BE2C (cell line): Measurements from ENCODE around the gene SLC25A19.
"Not testable (repeated sequence)": the region's sequence is repeated elsewhere in the genome, so short reads cannot be mapped to it uniquely, and the experiment has no call there.

Source experiments
- DNase-seq: peaks from one replicate; pipeline ENCODE4 v3.0.0-alpha.2; 2020
- H3K27me3 ChIP-seq: fragments of 250-450 bp; sonication (Bioruptor Pico); 2 replicates; pipeline ENCODE4 v1.5.1; 2020; ENCODE audit warnings: mild to moderate bottlenecking
- H3K36me3 ChIP-seq: fragments of 250-450 bp; sonication (Bioruptor Pico); 2 replicates; pipeline ENCODE4 v1.5.1; 2020; ENCODE audit warnings: mild to moderate bottlenecking
- H3K4me1 ChIP-seq: fragments of 250-450 bp; sonication (Bioruptor Pico); 2 replicates; pipeline ENCODE4 v1.5.1; 2020
- H3K4me3 ChIP-seq: 2 replicates; pipeline ENCODE4 v1.5.1; 2011; ENCODE audit warnings: low read depth, low read length
- H3K9me3 ChIP-seq: fragments of 250-450 bp; sonication (Bioruptor Pico); 2 replicates; pipeline ENCODE4 v1.5.1; 2020
- TF ChIP-seq, protein P1 (sequence below): IDR thresholded peaks from 2 replicates; pipeline ENCODE4 v1.5.1; 2012; ENCODE audit warnings: mild to moderate bottlenecking, low read depth, low read length

SLC25A19 gene

DNA sequence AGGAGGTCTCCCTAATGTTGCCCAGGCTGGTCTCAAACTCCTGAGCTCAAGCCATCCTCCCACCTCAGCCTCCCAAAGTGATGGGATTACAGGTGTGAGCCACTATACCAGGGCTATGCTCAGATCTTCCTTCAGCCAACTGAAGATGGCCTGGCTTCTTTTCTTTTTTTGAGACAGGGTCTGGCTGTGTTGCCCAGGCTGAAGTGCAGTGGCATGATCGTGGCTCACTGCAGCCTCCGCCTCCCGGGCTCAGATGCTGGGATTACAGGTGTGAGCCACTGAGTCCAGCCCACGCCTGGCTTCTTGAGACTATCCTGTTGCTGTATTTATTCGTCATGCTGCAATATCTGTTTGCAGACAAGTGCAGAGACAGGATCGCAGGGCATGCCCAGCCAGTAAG is 4.1 kb downstream of the SLC25A19 start:
- H3K4me1 ChIP-seq, result no peaks in the 10 kb centered on the region
- H3K27me3 ChIP-seq, result no peaks in the 10 kb centered on the region
- DNase-seq, result no peak
- H3K36me3 ChIP-seq, result peaks cover 26% of the 10 kb centered on the region
- H3K4me3 ChIP-seq, result no peak overlapping the region
- no peaks in the 10 kb centered on the region for H3K9me3 ChIP-seq
- TF ChIP-seq, protein P1, sequence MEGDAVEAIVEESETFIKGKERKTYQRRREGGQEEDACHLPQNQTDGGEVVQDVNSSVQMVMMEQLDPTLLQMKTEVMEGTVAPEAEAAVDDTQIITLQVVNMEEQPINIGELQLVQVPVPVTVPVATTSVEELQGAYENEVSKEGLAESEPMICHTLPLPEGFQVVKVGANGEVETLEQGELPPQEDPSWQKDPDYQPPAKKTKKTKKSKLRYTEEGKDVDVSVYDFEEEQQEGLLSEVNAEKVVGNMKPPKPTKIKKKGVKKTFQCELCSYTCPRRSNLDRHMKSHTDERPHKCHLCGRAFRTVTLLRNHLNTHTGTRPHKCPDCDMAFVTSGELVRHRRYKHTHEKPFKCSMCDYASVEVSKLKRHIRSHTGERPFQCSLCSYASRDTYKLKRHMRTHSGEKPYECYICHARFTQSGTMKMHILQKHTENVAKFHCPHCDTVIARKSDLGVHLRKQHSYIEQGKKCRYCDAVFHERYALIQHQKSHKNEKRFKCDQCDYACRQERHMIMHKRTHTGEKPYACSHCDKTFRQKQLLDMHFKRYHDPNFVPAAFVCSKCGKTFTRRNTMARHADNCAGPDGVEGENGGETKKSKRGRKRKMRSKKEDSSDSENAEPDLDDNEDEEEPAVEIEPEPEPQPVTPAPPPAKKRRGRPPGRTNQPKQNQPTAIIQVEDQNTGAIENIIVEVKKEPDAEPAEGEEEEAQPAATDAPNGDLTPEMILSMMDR, result no peak

DNA sequence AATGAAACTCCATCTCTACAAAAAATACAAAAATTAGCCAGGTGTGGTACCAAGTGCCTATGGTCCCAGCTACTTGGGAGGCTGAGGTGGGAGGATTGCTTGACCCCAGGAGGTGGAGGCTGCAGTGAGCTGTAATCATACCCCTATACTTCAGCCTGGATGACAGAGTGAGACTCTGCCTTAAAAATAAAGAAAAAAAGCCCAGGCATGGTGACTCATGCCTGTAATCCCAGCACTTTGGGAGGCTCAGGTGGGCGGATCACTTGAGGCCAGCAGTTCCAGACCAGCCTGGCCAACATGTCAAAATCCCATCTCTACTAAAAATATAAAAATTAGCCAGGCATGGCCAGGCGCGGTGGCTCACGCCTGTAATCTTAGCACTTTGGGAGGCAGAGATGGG is 9.0 kb downstream of the SLC25A19 start:
- H3K4me1 ChIP-seq, H3K27me3 ChIP-seq, H3K4me3 ChIP-seq, DNase-seq, H3K9me3 ChIP-seq: not testable (repeated sequence)
- peaks cover 16% of the 10 kb centered on the region for H3K36me3 ChIP-seq

DNA sequence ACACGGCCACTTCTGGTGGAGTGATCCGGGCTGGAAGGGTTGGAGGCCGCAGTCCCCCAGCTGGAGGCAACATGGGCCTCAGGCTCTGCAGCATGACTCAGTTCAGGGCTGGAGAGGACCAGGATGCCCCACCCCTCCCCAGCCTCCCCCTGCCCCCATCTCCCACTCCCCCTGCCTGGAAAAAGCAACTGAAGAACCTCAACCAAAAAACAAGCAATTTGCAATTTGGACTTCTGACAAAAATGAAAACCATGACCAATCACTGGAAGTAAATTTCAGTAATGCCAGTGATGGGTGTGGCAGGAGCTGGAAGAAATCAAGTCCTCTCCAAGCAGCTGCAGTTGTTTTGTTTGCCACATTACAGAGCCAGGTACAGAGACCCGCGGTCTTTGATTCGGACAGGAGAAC is 11.6 kb downstream of the SLC25A19 start:
- no peak overlapping the region for H3K4me3 ChIP-seq
- no peak for DNase-seq
- H3K27me3 ChIP-seq, result no peaks in the 10 kb centered on the region
- peaks cover 14% of the 10 kb centered on the region for H3K4me1 ChIP-seq
- TF ChIP-seq, protein P1, result no peak
- H3K9me3 ChIP-seq, result no peaks in the 10 kb centered on the region
- H3K36me3 ChIP-seq, result peaks cover 23% of the 10 kb centered on the region

DNA sequence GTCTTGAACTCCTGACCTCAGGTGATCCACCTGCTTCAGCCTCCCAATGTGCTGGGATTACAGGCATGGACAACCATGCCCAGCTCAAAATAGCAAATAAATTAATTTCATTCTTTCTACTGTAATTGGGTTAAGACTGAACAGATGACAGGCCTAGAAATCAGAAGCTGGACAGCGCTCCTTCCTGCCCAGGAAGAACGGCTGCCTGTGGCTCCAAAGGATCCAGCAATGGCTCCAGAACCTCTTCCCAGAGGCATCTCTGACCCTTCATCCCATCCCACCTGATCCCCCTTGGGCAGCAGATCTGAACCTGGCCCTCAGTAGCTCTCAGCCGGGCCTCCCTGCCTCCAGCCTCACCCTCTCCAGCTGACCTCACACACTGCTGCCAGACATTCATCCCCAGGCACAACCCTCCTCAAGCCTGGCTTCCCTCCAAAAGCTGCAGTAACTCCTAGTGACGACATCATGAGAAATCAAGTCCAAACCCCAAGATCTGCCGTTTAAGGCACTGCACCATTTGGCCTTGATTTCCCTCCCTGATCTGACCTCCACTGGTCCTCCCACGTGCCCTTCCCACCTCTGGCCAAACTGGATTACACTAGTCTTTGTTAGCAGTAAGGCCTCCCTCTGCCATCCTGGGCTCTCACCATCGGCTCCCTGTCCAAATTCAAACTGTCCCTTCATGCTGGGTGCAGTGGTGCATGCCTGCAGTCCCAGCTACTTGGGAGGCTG is 15.1 kb downstream of the SLC25A19 start:
- Histone ChIP-seq H3K4me3 (no peak overlapping the region), H3K27me3 (no peaks in the 10 kb centered on the region), H3K9me3 (no peaks in the 10 kb centered on the region), H3K36me3 (peaks cover 19% of the 10 kb centered on the region), H3K4me1 (peaks cover 19% of the 10 kb centered on the region)
- TF ChIP-seq, protein P1, result no peak
- DNase-seq, result peak; percentile 56

DNA sequence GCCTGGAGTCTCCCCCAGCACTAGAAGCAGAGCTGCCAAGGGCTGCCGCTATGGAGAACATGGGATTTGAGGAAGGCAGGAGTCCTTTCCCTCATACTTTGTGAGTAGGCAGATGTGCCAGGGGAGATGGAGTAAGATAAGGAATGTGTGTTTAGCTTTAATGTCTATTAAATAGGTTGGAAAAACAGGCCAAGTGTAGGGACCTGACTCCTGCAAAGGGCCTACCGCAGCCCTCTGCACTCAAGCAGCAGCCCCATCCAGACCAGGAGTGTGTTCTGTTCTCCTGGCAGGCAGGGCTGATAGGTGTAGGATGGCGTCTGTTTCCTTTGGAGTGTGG is 16.4 kb downstream of the SLC25A19 start:
- Histone ChIP-seq H3K4me3 (peak overlapping the region; percentile 85), H3K9me3 (no peaks in the 10 kb centered on the region), H3K27me3 (no peaks in the 10 kb centered on the region), H3K36me3 (peaks cover 20% of the 10 kb centered on the region), H3K4me1 (peaks cover 19% of the 10 kb centered on the region)
- TF ChIP-seq, protein P1, result no peak
- DNase-seq, result peak; percentile 55

DNA sequence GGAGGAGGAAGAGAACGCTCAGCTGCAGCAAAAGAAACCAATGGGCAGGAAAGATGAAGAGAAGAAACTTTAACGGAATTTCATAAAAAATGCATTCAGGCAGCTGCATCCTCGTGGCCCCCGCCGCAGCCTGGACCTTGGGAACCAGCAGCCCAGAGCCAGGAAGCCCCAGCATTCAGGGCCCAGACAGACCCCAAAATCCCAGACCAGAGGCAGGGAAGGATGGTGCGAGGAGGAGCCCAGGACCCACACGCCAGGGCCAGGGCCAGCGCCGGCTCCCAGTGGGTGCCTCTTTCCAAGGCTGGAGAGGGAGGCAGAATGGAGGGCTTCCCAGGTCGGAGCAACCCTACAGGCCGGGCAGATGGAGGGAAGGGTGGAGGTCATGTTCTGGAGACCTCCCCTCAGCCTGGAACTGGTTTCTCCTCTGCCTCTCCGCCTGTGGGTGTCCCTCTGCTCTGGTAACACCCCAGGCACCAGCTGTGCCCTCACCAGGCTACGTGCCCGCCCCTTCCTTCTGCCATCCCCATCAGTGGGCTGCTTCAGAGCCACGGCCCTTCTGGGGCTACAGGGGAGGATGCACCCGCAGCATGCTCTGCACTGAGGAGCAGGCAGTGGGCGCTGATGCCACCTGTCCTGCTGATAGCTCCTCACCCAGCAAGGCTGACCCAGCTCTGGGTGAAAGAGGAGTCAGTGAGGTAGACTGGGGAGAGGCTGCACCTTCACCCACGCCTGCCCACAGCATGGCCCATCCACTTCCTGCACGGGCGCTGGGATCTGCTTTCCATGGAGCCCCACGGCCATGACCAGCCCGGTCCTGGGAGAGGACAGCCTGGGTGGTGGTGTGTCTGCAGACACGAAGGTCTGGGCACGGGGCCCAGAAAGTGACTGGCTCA is 17.0 kb downstream of the SLC25A19 start:
- peaks cover 23% of the 10 kb centered on the region for H3K36me3 ChIP-seq
- H3K27me3 ChIP-seq, result no peaks in the 10 kb centered on the region
- TF ChIP-seq, protein P1, result peak; percentile 16
- H3K4me3 ChIP-seq, result peak overlapping the region; percentile 85
- no peaks in the 10 kb centered on the region for H3K9me3 ChIP-seq
- peaks cover 19% of the 10 kb centered on the region for H3K4me1 ChIP-seq
- peak; percentile 81 for DNase-seq
